Mucosa of descending colon (tissue), 3 donors: Measurements from ENCODE around the gene PIGO. TPM values are rescaled to one million over a fixed set of nuclear protein-coding genes. Genes with fewer than 3 reads are reported as not detected.

ENCODE experiments used
- ATAC-seq: fragments of 200-7000 bp; cut with Tn5 transposase; one replicate; pipeline ENCODE4 v1.9.1; 2020; ENCODE audit warnings: mild to moderate bottlenecking, moderate library complexity
- DNase-seq, 3 donors: peaks; one replicate each; pipeline ENCODE4 v3.0.0-alpha.2; 2020
- H3K36me3 ChIP-seq: fragments of 200-600 bp; one replicate; pipeline ENCODE4 v1.8.0; 2021; ENCODE audit warnings: low read depth, mild to moderate bottlenecking
- H3K4me1 ChIP-seq: fragments of 200-600 bp; one replicate; pipeline ENCODE4 v1.8.0; 2021; ENCODE audit warnings: low read depth, mild to moderate bottlenecking
- H3K4me3 ChIP-seq: fragments of 200-600 bp; one replicate; pipeline ENCODE4 v1.8.0; 2021; ENCODE audit warnings: mild to moderate bottlenecking
- H3K9me3 ChIP-seq: fragments of 200-600 bp; one replicate; pipeline ENCODE4 v1.8.0; 2021; ENCODE audit warnings: mild to moderate bottlenecking
- intact Hi-C, 2 donors: fragments of 100-400 bp; cut with DNase I in 1 of 2; cut with micrococcal nuclease in 1 of 2; formaldehyde crosslinking; loops; one replicate each; pipeline versions ENCODE4 v1.11.0 to v1.11.1; 2022; cut with DNase I, micrococcal nuclease
- long read RNA-seq, 2 donors: library from polyadenylated mRNA; unstranded; transcript quantifications; one replicate each; pipeline ENCODE4 v2.0.0, GENCODE V29; 2019 to 2021
- total RNA-seq, 3 donors: library from RNA; stranded (reverse); fragmentation: NEBNext Ultra II Directional in 2 of 3; extraction: Animal tissue kit (Norgen Biotek cat#: 25700) in 2 of 3; gene quantifications; one replicate each; pipeline versions ENCODE4 v1.2.1 to v1.2.4, GENCODE V29; 2021 to 2023
- TF ChIP-seq, protein P1 (sequence below): fragments of 200-600 bp; IDR thresholded peaks from one replicate; pipeline ENCODE4 v1.8.0; 2022; ENCODE audit warnings: antibody characterized with exemption, mild to moderate bottlenecking
- donor health status: DM: no; HTN: no; CAD: no; lungs with moderate emphysema.
- donor health status: DM: no; HTN: no; CAD: no.
- donor health status: DM: no; HTN: yes; CAD: no.

Gene PIGO
- total RNA-seq, result 10 to 100 TPM; 22.3 to 35.8 (median 32.9) TPM
- long read RNA-seq, donor 1, transcript PIGO-202 (12 exons, 2,464 nt), result major isoform, 7 of 30 reads
- long read RNA-seq, donor 1, partial matches to known transcripts, result 13 of 30 reads
- long read RNA-seq, donor 1, other reads (novel, unspliced or antisense), result 10 of 30 reads
- long read RNA-seq, donor 2, transcript PIGO-202 (12 exons, 2,464 nt), result major isoform, 5 of 10 reads
- long read RNA-seq, donor 2, partial matches to known transcripts, result 5 of 10 reads
- long read RNA-seq, donor 2, other reads (novel, unspliced or antisense), result 0 of 10 reads

DNA sequence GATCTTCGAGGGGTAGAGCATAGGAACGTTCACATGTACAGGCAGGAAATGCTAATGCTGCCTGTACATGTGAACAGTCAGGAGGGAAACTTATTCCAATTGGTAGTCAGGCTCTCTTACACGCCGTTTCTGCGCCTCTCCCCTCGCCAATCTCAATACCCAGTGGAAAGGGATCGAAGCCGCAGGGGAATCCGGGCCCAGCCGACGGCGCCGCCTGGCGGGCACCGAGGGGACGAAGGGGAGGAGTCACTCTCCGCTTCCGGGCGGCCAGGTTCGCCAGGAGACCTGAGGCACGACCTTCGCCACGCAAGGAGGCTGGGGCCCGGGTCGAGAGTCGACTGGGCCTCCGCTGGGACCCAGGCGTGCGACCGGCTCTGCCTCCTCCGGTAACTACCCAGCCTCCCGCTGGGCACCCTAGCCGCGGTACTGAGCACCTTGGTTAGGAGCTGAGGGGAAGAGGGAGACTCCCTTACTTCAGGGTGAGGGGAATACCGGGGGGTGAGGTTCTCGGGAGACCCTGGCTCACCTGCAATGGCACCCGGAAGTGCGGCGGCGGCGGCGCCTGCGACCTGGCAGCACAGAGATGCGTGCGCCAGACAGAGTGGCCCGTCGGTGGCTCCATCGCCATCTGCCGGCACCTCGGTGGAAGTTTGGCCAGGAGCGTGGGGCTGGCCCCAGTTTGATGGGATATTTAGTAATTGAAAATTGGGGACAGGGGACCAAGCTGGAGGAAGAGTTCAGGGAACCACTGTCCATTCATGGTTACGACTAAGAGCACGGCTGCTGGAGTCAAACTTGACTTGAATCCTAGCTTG is at the start of gene PIGO:
TSS of gene PIGO (minus strand) at position 557 of the 815 bp plus-strand sequence. CDS start 1,026 bp downstream, outside the sequence.
- intact Hi-C loops, result no loop called here
- Histone ChIP-seq H3K9me3 (no peaks in the 10 kb centered on the region), H3K4me3 (peak within 1 kb of the TSS; percentile 42), H3K4me1 (peaks cover 6% of the 10 kb centered on the region), H3K36me3 (no peaks in the 10 kb centered on the region)
- TF ChIP-seq, protein P1, sequence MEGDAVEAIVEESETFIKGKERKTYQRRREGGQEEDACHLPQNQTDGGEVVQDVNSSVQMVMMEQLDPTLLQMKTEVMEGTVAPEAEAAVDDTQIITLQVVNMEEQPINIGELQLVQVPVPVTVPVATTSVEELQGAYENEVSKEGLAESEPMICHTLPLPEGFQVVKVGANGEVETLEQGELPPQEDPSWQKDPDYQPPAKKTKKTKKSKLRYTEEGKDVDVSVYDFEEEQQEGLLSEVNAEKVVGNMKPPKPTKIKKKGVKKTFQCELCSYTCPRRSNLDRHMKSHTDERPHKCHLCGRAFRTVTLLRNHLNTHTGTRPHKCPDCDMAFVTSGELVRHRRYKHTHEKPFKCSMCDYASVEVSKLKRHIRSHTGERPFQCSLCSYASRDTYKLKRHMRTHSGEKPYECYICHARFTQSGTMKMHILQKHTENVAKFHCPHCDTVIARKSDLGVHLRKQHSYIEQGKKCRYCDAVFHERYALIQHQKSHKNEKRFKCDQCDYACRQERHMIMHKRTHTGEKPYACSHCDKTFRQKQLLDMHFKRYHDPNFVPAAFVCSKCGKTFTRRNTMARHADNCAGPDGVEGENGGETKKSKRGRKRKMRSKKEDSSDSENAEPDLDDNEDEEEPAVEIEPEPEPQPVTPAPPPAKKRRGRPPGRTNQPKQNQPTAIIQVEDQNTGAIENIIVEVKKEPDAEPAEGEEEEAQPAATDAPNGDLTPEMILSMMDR, result peak; percentile 78
- ATAC-seq, result peak; percentile 97
- peak; percentile 93 to 94 (median 94) for DNase-seq

DNA sequence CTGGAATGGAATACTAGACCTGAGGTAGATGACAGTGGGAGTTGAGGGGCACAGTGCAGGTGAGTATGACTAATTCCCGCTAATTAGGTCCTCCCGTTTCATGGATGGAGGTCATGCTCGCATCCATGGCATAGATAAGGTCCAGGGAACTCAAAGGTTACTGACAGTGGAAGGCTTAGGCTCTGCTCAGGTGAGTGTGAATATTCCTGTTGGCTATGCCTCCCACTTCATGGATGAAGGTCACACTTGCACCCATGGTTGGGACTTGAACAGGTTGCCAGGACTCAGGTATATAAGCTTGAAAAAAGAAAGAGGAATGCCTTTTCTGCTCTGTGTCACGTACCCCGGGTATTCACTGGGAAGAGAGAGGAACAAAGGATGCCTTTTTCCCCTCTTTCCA is 45.6 kb upstream of the PIGO start:
- no peaks in the 10 kb centered on the region for H3K36me3 ChIP-seq
- peaks cover 43% of the 10 kb centered on the region for H3K9me3 ChIP-seq
- no peaks in the 10 kb centered on the region for H3K4me1 ChIP-seq
- no peak overlapping the region for H3K4me3 ChIP-seq
- DNase-seq (no peak), ATAC-seq (no peak)
- intact Hi-C loops, result no loop called here
- TF ChIP-seq, protein P1, result no peak

DNA sequence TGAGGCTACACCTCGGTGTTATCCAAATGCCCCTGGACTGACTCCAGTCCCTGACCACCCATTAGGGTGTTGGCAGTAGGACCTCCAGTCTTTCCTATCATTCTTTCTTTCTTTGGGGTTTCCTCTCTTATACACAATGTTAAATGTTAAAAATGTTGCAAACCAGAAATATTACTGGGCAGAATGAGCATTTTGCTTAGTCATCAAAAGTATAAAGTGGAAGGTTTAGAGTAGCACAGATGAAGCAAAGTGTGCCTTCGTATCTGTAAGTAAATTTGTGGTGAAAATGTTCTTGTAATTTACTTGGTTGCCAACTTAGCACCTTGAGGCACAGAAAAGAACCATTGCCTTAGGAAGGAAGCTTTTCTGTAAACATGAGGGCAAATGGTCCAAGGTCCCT is 43.7 kb upstream of the PIGO start:
- Histone ChIP-seq H3K4me3 (no peak overlapping the region), H3K9me3 (peaks cover 34% of the 10 kb centered on the region), H3K4me1 (no peaks in the 10 kb centered on the region), H3K36me3 (no peaks in the 10 kb centered on the region)
- no peak for DNase-seq
- ATAC-seq, result no peak
- TF ChIP-seq, protein P1, result no peak
- intact Hi-C loops, result no loop called here

DNA sequence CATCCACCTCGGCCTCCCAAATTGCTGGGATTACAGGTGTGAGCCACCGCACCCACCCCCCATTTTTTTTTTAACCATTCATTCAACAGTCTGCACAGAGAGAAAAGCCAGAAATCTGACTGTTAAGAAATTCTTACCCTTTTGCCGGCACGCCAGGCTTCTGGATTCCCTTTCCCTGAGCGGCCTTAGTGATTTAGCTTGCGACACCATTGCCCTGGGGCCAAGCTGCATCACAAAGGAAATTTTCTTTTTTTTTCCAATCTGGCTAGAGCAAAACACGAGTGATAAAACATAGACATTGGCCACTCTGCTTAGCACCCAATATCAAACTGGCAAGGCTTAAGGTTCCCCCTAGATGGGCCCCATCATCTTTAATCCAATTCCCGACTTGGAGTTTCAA is 40.5 kb upstream of the PIGO start:
- H3K4me1 ChIP-seq, result no peaks in the 10 kb centered on the region
- peaks cover 11% of the 10 kb centered on the region for H3K9me3 ChIP-seq
- intact Hi-C loops, result no loop called here
- TF ChIP-seq, protein P1, result no peak
- DNase-seq, result no peak
- H3K4me3 ChIP-seq, result no peak overlapping the region
- no peak for ATAC-seq
- H3K36me3 ChIP-seq, result no peaks in the 10 kb centered on the region

DNA sequence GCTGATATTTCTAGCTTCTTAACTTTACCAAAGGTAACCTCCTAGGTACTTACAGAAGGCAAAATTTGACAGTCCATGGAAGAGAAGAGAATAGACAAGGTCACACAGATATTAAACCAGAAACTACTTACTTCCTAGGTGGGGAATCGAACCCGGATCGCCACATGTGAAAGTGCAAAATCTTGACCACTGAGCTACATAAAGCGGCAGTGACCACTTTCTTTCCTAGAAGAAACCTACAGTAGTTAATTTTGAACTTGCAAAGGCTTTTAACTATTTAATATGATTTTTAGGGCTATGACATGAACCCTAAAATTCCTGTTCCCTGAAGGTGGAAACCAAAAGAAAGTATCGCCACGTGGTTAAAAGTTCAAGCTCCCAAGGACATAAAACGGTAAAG is 39.6 kb upstream of the PIGO start:
- ATAC-seq (no peak), DNase-seq (no peak)
- H3K4me1 ChIP-seq, result no peaks in the 10 kb centered on the region
- intact Hi-C loops, result no loop called here
- H3K9me3 ChIP-seq, result peaks cover 2% of the 10 kb centered on the region
- TF ChIP-seq, protein P1, result no peak
- no peaks in the 10 kb centered on the region for H3K36me3 ChIP-seq
- no peak overlapping the region for H3K4me3 ChIP-seq
